HEK293T (cell line): ENCODE results near the gene FAM180A.
"Not testable (repeated sequence)": the region's sequence is repeated elsewhere in the genome, so short reads cannot be mapped to it uniquely, and the experiment has no call there.

ENCODE experiments used
- CTCF ChIA-PET: fragments of 350-600 bp; formaldehyde crosslinking; extraction: SDS; loops from one replicate; lab custom pipeline; 2021; ENCODE audit warnings: antibody characterized with exemption, inconsistent platforms; lab: Yijun Ruan, JAX
- POLR2A ChIA-PET: fragments of 350-600 bp; formaldehyde crosslinking; extraction: SDS; loops from one replicate; lab custom pipeline; 2020; ENCODE audit warnings: antibody characterized with exemption, inconsistent platforms; lab: Yijun Ruan, JAX
- DNase-seq: peaks from one replicate; pipeline ENCODE4 v3.0.0; 2012; ENCODE audit warnings: mixed read lengths; ENCODE audit errors: extremely low spot score
- ARNT ChIP-seq: fragments of 450-650 bp; IDR thresholded peaks from 2 replicates; pipeline ENCODE4 v1.6.1; 2017; ENCODE audit warnings: mild to moderate bottlenecking
- BHLHE40 ChIP-seq: fragments of 450-650 bp; IDR thresholded peaks from 2 replicates; pipeline ENCODE4 v1.6.1; 2016; ENCODE audit warnings: mild to moderate bottlenecking, moderate library complexity, borderline replicate concordance
- CTBP1 ChIP-seq: fragments of 450-650 bp; IDR thresholded peaks from 2 replicates; pipeline ENCODE4 v1.6.1; 2016; ENCODE audit warnings: borderline replicate concordance
- ELF4 ChIP-seq: fragments of 450-650 bp; IDR thresholded peaks from 2 replicates; pipeline ENCODE4 v1.6.1; 2017; ENCODE audit warnings: antibody characterized with exemption
- FOXA1 ChIP-seq: fragments of 450-650 bp; IDR thresholded peaks from 2 replicates; pipeline ENCODE4 v1.6.1; 2016; ENCODE audit warnings: mild to moderate bottlenecking
- FOXK2 ChIP-seq: fragments of 450-650 bp; IDR thresholded peaks from 2 replicates; pipeline ENCODE4 v1.6.1; 2016; ENCODE audit warnings: mild to moderate bottlenecking
- FOXM1 ChIP-seq: fragments of 450-650 bp; IDR thresholded peaks from 2 replicates; pipeline ENCODE4 v1.6.1; 2017; ENCODE audit warnings: mild to moderate bottlenecking, borderline replicate concordance
- HDGF ChIP-seq: fragments of 450-650 bp; IDR thresholded peaks from 2 replicates; pipeline ENCODE4 v1.6.1; 2017; ENCODE audit warnings: antibody characterized with exemption, borderline replicate concordance
- L3MBTL2 ChIP-seq: fragments of 450-650 bp; conservative IDR thresholded peaks from 2 replicates; pipeline ENCODE4 v1.6.1; 2016; ENCODE audit warnings: mild to moderate bottlenecking
- LEF1 ChIP-seq: fragments of 450-650 bp; IDR thresholded peaks from 2 replicates; pipeline ENCODE4 v1.6.1; 2017; ENCODE audit warnings: mild to moderate bottlenecking, borderline replicate concordance
- NFRKB ChIP-seq: fragments of 450-650 bp; IDR thresholded peaks from 2 replicates; pipeline ENCODE4 v1.6.1; 2016; ENCODE audit warnings: mild to moderate bottlenecking, moderate library complexity
- PKNOX1 ChIP-seq: fragments of 450-650 bp; IDR thresholded peaks from 2 replicates; pipeline ENCODE4 v1.6.1; 2016
- SP1 ChIP-seq: fragments of 450-650 bp; IDR thresholded peaks from 2 replicates; pipeline ENCODE4 v1.6.1; 2017
- SUZ12 ChIP-seq: fragments of 450-650 bp; IDR thresholded peaks from 2 replicates; pipeline ENCODE4 v1.6.1; 2016; ENCODE audit warnings: mild to moderate bottlenecking
- TARDBP ChIP-seq: fragments of 450-650 bp; IDR thresholded peaks from 2 replicates; pipeline ENCODE4 v1.6.1; 2016
- ZNF384 ChIP-seq: fragments of 450-650 bp; IDR thresholded peaks from 2 replicates; pipeline ENCODE4 v1.6.1; 2016

The FAM180A gene

GRCh38 chr7:135785065-135785464 is 36.5 kb upstream of the FAM180A start:
- CTCF ChIA-PET: no interaction called here
- DNase-seq: no peak
- POLR2A ChIA-PET: no interaction called here

DNA sequence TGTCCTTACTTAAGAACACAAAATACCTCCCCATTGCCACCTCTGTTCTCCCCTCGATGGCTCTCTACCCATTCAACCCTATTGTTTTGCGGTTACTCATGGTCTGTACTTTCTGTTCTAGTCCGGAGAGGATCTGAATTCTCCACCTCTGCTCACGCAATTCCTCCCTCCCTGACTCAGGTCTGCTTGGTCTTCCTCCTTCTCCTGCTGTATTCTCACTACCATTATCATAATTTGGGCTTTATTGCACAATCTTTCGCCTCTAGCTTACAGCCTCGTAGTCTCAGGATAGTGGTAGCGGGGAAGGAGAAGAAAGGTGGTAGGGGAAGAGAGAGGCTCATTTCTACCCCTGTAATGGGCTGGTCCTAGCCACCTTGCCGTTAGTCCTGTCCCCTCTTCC is 35.4 kb upstream of the FAM180A start:
- ChIA-PET CTCF (no interaction called here), POLR2A (no interaction called here)
- no peak for DNase-seq
- TF ChIP-seq CTBP1 (no peak), FOXA1 (no peak), BHLHE40 (no peak), PKNOX1 (no peak), L3MBTL2 (no peak), FOXM1 (no peak), HDGF (no peak), SUZ12 (no peak), FOXK2 (no peak), NFRKB (no peak), ZNF384 (no peak), ELF4 (no peak), LEF1 (no peak)

More at GRCh38 chr7:135785065-135785464, 36.5 kb upstream of the FAM180A start:
- TF ChIP-seq ARNT (no peak), NFRKB (no peak), HDGF (no peak), LEF1 (no peak), SUZ12 (no peak), ELF4 (no peak), L3MBTL2 (no peak), BHLHE40 (no peak), PKNOX1 (no peak), FOXK2 (no peak), FOXA1 (no peak), CTBP1 (no peak), TARDBP (no peak), ZNF384 (no peak), SP1 (no peak), FOXM1 (no peak)

GRCh38 chr7:135782801-135783200 is 34.2 kb upstream of the FAM180A start:
- ChIA-PET POLR2A (no interaction called here), CTCF (no interaction called here)
- TF ChIP-seq L3MBTL2: no peak
- TF ChIP-seq ELF4: no peak
- no peak for TF ChIP-seq ZNF384
- no peak for TF ChIP-seq SUZ12
- TF ChIP-seq LEF1: no peak
- TF ChIP-seq FOXA1: no peak
- TF ChIP-seq ARNT: no peak
- TF ChIP-seq NFRKB: no peak
- no peak for TF ChIP-seq FOXK2
- TF ChIP-seq CTBP1: no peak
- TF ChIP-seq FOXM1: no peak
- TF ChIP-seq PKNOX1: no peak
- no peak for TF ChIP-seq TARDBP
- TF ChIP-seq BHLHE40: no peak
- no peak for TF ChIP-seq HDGF
- TF ChIP-seq SP1: no peak
- DNase-seq: no peak

GRCh38 chr7:135782377-135782776 is 33.8 kb upstream of the FAM180A start:
- no peak for DNase-seq
- POLR2A ChIA-PET: no interaction called here
- TF ChIP-seq ELF4: no peak
- CTCF ChIA-PET: interaction anchor here (1.4 kb wide), 1 partner anchor 10 kb away, joined by 4 read pairs; no protein-coding TSS in a partner anchor

- DNase-seq: no peak
- POLR2A ChIA-PET: no interaction called here
- TF ChIP-seq BHLHE40: no peak
- CTCF ChIA-PET: no interaction called here
Measured at GRCh38 chr7:135777626-135778398, 29.2 kb upstream of the FAM180A start.

DNA sequence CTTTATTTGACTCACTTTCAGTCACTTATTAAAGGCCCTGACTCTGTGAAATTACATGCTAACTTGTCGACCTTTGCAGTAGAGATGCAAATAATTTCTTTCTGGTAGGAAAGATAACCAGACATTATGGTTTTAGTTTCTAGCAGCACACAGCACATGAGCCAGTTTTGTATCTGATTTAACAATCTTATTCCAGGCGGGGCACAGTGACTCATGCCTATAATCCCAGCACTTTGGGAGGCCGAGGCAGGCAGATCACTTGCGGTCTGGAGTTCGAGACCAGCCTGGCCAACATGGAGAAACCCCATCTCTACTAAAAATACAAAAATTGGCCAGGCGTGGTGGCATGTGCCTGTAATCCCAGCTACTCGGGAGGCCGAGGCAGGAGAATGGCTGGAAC is 27.3 kb upstream of the FAM180A start:
- DNase-seq, POLR2A ChIA-PET, CTCF ChIA-PET: not testable (repeated sequence)

- ChIA-PET POLR2A (no interaction called here), CTCF (no interaction called here)
- no peak for TF ChIP-seq TARDBP
- no peak for TF ChIP-seq NFRKB
- TF ChIP-seq ZNF384: no peak
- TF ChIP-seq FOXM1: no peak
- TF ChIP-seq HDGF: no peak
- TF ChIP-seq CTBP1: no peak
- TF ChIP-seq SP1: no peak
- no peak for TF ChIP-seq L3MBTL2
- no peak for TF ChIP-seq SUZ12
- no peak for TF ChIP-seq FOXA1
- TF ChIP-seq ARNT: no peak
- DNase-seq: no peak
Measured at GRCh38 chr7:135775230-135775629, 26.6 kb upstream of the FAM180A start.
